Endothelial cell of umbilical vein (primary cell): Measurements from ENCODE around the gene TCF7L2.

Source experiments
- FOS ChIP-seq: IDR thresholded peaks from 2 replicates; pipeline ENCODE4 v1.6.1; 2011; ENCODE audit warnings: mild to moderate bottlenecking, low read length, moderate library complexity, borderline replicate concordance; ENCODE audit not compliant: insufficient read depth
- MAX ChIP-seq: IDR thresholded peaks from 2 replicates; pipeline ENCODE4 v1.6.1; 2011; ENCODE audit not compliant: insufficient read depth, insufficient read length
- POLR2A ChIP-seq: IDR thresholded peaks from 2 replicates; pipeline ENCODE4 v1.6.1; 2012; ENCODE audit warnings: low read depth, mild to moderate bottlenecking, control low read depth, low read length
- POLR2AphosphoS5 ChIP-seq: IDR thresholded peaks from 2 replicates; pipeline ENCODE4 v1.6.1; 2012; ENCODE audit warnings: low read depth, mild to moderate bottlenecking, control low read depth, low read length, moderate library complexity; ENCODE audit not compliant: insufficient read depth
- TF ChIP-seq, protein P1 (sequence below), 2 donors: IDR thresholded peaks; 1 replicate in 1 of 2; 2 replicates in 1 of 2; pipeline ENCODE4 v1.5.1; 2011; ENCODE audit warnings: low read length in 2 of 2, mild to moderate bottlenecking in 2 of 2, moderate library complexity in 2 of 2, control low read depth in 1 of 2, inconsistent platforms in 1 of 2, low read depth in 1 of 2; ENCODE audit not compliant: insufficient read depth in 1 of 2; ENCODE audit errors: extremely low read depth in 1 of 2

DNA sequence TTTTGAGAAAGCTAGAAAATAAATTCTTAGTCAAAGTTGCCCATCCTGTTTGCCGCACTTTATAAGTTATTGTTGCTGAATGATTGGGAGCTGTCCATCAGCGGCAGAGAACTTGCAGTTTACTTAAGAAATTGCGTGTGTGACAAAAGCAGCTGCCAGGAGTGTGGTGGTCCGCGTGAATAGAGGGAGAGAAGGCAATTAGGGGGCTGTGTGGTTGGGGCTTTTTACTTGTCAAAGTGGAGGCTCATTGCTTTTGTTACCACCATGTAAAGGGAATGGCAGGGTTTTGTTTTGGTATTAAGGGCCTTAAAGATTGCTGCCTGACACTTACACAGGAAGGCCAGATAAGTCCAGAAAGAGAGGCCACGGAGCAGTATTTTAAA is 177.8 kb downstream of the TCF7L2 start:
- TF ChIP-seq, protein P1, sequence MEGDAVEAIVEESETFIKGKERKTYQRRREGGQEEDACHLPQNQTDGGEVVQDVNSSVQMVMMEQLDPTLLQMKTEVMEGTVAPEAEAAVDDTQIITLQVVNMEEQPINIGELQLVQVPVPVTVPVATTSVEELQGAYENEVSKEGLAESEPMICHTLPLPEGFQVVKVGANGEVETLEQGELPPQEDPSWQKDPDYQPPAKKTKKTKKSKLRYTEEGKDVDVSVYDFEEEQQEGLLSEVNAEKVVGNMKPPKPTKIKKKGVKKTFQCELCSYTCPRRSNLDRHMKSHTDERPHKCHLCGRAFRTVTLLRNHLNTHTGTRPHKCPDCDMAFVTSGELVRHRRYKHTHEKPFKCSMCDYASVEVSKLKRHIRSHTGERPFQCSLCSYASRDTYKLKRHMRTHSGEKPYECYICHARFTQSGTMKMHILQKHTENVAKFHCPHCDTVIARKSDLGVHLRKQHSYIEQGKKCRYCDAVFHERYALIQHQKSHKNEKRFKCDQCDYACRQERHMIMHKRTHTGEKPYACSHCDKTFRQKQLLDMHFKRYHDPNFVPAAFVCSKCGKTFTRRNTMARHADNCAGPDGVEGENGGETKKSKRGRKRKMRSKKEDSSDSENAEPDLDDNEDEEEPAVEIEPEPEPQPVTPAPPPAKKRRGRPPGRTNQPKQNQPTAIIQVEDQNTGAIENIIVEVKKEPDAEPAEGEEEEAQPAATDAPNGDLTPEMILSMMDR (IDR thresholded peaks at IDR 0.05; ENCODE audit: extremely low read depth in 1 of 2, insufficient read depth in 1 of 2, low read depth in 1 of 2, low read length in 2 of 2) = no peak
- no peak for TF ChIP-seq POLR2A
- no peak for TF ChIP-seq FOS
- no peak for TF ChIP-seq MAX
- no peak for TF ChIP-seq POLR2AphosphoS5
